ENCODE measurements around the gene ZBTB40.

Gene ZBTB40

DNA sequence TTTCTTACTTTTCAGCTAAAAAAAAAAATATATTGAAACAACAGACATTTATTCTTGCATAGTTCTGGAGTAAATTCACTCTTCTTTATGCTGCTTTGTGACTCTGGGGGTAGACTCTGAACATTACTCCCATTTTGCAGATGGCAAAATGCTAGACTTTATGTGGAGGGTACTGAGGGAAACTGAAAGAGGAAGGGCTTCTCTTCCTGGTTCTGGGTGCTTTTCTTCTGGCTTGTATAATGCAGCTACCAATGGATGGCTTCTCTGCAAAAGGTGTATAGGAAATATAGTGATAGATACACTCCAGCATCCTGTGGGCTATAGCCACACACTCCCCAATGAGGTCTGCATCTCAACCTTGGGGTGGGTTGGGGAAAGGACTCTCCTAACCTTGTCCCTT is 19.7 kb upstream of the ZBTB40 start:
- FAIRE-seq (no peak), DNase-seq (ENCODE audit: low spot score) (no peak)

DNA sequence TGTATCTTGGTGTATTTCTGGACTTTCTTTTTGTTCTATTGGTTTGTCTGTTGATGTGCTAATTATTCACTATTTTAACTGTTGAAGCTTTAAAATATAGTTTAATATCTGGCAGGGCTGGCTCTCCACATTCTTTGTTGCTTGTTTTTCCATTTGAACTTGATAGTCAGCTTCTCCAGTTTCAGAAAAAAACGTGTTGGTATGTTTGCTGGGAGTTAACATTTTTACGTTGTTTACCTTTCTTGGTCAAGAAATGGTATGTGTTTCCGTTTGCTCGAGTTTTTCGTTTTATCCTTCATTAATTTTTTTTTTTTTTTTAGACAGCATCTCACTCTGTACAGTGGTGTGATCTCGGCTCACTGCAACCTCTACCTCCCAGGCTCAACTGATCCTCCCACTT is 16.9 kb upstream of the ZBTB40 start:
- FAIRE-seq (no peak), DNase-seq (ENCODE audit: low spot score) (no peak)

DNA sequence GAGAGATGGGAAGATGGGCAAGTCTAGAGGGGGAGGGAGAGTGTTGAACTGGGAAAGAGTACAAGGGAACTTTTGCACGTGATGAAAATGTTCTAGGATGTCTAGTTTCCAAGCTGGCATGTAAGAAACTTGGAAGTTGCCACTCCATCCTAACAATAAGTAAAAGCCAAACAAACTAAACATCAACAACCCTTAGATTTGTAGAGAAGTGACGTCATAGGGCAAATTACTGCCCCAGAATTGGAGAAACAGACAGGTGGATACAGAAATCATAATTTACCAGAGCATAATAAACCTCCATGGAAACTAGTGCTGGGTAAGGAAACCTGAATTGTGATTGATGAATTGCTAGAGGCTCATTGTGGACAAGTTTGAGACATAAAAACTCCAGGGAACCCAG is 14.7 kb upstream of the ZBTB40 start:
- no peak for FAIRE-seq

DNA sequence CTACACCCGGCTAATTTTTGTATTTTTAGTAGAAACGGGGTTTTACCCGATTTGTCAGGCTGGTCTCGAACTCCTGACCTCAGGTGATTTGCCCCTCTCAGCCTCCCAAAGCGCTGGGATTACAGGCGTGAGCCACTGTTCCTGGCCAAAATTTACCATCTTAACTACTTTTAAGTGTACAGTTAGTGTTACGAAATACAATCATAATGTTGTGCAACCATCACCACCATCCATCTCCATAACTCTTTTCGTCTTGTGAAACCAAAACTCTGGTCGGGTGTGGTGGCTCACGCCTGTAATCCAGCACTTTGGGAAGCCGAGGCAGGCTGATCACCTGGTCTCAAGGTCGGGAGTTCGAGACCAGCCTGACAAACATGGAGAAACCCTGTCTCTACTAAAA is 14.1 kb upstream of the ZBTB40 start:
- no peak for DNase-seq (ENCODE audit: low spot score)
- no peak for FAIRE-seq

More for the DNA sequence above, 14.7 kb upstream of the ZBTB40 start:
- DNase-seq (ENCODE audit: low spot score), result no peak

DNA sequence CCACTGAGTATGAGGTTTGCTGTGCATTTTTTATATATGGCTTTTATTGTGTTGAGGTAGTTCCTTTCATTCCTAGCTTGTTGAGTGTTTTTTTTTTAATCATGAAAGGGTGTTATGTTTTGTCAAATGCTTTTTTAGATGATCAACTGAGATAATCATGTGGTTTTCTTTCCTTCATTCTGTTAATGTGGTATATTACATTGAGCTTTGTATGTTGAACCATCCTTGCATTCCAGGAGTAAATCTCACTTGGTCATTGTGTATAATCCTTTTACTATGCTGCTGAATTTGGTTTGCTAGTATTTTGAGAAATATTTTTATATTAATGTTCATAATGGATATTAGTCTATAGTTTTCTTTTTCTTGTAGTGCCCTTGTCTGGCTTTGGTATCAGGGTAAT is 11.1 kb upstream of the ZBTB40 start:
- no peak for FAIRE-seq
- DNase-seq (ENCODE audit: low spot score), result no peak

DNA sequence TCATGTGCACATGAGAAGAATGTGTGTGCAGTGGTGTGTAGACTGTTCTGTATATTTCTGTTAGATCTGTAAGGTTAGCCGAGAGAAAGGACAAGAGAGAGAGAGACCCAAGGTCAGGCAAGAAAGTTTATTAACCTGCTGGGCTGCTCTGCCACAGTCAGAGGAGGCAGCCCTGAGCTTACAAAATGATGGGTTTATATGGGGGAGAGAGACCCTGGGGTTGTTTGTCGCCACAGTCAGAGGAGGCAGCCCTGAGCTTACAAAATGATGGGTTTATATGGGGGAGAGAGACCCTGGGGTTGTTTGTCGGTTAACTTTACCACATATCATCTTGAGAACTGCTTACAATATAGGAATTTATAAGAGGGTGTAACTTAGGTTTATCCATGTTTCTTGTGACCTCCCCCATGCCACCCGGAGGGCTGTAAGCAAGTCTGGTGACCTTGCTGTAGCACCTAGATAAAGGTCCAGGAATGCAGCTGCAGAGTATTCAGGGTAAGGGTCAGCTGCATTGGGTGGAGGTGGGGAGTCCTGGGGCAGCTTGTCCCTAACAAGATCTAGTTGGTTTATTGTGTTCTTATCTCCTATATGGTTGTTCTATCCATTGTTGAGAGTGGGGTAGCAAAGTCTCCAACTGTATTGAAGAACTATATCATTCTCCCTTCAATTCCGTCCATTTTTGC is 9.3 kb upstream of the ZBTB40 start:
- DNase-seq (ENCODE audit: low spot score), result no peak
- FAIRE-seq, result no peak

DNA sequence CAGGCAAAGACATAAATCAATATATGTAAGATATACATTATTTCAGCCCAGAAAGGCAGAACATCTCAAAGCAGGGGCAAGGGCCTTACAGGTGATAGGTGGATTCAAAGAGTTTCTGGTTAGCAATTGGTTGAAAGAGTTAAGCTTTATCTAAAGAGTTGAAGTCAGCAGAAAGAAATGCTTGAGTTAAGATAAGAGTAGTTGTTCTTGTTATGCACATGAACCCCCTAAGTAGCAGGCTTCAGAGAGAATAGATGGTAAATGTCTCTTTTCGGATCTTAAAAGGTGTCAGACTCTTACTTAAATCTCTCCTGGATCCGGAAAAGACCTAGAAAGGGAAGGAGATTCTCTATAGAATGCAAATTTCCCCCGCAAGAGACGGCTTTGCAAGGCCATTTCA is 8.3 kb upstream of the ZBTB40 start:
- FAIRE-seq (no peak), DNase-seq (ENCODE audit: low spot score) (no peak)

DNA sequence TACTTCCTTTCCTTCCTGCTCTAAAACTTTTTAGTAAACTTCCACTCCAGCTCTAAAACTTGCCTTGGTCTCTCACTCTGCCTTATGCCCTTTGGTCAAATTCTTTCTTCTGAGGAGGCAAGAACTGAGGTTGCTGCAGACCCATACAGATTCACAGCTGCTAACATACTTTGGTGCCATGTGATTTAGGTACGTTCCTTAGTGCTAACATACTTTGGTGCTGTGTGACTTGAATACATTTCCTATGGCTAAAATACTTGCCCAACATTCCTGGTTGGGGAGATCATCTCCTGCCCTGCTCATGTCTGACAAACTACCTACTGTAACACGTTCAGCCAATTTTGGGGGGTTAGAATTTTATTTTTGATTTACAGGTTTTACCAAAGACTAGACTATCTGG is 6.8 kb upstream of the ZBTB40 start:
- DNase-seq (ENCODE audit: low spot score) (no peak), FAIRE-seq (no peak)

DNA sequence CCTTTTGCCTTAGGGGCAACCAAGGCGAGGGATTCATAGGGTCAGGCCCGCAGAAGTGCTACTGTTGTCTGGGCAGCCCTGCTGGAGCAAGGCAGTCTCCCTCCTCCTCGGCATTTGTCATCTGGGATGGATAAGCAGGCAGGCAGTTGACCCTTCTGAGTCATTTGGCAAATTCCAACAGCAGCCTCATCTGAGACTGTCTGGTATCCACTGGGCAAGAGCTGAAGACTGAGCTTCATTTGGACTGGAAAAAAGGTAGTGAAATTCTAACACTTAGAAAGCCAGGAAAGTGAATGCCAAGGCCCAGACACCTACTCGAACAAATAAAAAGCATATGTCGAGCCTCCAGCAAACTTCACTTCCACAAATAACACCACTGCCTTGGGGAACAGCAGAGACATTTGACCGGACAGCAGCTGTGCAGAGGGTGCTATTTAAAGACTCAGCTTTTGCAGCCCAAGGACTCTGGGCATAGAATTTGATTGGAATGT is 4.0 kb upstream of the ZBTB40 start:
- peak; percentile 52 for DNase-seq (ENCODE audit: low spot score)
- FAIRE-seq, result no peak

DNA sequence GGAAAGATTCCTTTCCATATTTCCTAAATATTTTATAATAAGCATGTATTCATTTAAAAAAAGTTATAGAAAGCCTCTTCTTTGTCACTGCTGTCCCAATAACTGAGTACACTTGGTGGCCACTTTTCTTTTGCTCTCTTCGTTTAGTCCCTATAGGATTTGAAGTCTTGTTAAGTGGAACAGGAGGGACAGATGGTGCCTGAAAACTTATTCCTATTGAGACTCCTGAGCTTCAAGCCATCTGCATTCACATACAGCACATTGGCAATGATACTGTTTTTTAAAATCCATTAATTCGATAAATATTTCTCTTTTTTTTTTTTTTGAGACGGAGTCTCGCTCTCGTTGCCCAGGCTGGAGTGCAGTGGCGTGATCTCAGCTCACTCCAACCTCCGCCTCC is 2.0 kb upstream of the ZBTB40 start:
- no peak for FAIRE-seq
- no peak for DNase-seq (ENCODE audit: low spot score)

DNA sequence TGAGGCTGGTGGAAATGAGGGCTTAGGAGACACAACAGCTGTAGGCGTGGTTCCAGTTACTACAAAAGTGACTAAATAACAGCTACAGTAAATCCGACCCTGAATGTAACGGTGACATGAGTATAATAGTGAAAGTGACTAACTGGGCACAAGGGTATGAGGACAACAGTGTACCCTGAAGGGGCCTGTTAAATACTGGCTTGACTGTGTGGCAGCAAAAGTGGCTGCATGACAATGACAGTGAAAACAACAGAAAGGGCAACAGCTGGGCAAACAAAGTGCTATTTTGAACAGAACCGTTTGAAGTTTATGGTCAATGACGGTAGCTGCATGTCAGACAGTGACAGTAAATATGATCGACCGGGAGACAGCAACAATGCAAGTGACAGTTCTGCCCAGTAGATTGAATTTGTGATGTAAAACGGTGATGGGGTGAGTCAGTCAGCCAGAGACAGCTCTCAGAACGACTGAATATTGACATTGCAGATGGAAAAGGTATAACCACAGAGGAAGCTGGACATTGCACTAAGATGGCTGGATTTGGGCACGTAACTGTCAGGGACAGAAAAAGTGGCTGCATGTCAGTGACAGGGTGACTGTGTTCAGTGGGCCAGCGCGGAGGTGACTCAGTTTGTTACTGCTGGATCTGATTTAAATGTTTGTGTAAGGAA is 1.2 kb upstream of the ZBTB40 start:
- DNase-seq (ENCODE audit: low spot score) (no peak), FAIRE-seq (no peak)

DNA sequence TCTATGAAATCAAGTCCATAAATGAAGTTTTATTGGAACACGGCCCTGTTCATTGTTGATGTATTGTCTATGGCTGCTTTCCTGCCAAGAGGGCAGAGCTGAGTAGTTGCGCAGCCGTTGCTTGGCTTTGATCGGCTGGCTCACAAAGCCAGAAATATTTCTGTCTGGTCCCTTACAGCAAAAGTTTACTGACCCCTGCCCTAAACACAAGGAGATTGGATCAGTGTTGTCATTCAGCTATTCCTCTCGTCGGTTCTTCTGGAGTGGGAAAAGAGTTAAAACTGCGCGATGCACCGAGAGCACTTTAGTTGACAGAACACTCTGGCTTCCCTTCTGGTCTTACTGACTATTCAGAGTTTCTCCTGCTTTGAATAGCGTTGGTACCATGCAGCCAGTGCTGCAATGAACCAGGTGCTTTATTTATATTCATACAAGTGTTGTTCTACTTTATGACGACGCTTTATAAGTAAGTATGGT is 868 bp downstream of the ZBTB40 start:
- DNase-seq (ENCODE audit: low spot score) (no peak), FAIRE-seq (no peak)

DNA sequence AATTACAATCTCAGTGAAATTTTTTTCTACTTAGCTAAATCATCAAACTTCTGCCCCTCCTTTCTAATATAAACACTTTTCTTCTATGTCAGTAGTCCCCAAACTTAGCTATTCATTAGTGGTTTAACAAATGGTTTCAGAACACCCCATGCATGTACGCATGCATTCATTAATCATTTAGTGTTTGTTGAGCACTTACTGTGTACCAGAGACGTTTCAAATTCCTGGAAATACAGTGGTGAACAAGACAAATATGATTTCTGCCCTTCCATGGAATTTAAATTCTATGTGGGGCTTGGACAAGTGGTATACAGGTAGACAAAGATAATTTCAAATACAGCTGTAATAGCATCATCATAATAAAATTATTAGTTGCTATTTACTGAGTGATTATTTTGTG is 1.5 kb downstream of the ZBTB40 start:
- FAIRE-seq, result no peak

DNA sequence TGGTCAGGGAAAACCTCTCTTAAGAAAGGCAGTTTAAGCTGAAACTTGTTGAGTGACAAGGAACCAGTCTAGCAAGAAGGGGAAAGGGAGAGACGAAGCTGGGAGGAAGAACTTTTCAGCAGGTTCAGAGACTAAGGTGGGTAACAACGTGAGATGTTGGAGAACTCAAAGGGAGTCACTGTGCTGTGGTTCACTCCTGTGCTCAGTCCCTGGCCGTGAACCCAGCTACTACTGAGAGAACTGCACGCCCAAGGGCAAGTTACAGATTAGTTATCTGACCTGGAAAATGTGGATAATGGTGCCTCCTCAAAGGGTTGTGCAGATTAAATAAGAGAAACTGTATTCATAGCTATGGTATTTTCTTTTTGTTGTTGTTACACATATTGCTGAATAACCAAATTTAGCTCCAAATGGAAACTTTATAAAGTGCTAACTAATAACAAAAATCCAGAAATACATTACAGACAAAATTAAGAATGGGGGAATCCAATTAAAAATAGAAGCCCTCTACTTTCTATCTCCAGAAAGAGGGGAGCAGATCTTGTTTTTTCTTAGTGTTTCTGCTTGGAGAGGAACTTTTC is 2.9 kb downstream of the ZBTB40 start:
- no peak for FAIRE-seq

More for the DNA sequence above, 1.5 kb downstream of the ZBTB40 start:
- DNase-seq (ENCODE audit: low spot score), result no peak

DNA sequence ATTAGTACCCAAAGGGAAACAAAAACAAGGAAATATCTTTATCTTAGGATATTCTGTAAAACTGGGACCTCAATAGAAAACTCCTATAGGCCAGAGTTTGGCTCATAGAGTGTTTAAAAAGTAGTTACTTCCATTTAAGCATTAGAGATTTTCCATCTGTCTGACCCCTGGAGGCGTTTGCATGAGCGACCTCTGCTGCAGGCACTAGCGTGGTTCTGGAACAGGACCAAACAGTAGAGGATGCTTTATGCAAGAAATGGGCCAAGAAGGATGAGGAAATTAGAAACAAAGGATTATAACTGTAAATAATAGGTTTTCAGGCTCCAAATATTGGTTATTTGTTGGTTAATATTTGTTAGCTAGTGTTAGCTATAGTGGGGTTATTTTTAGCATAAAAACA is 5.7 kb downstream of the ZBTB40 start:
- DNase-seq (ENCODE audit: low spot score), result no peak
- FAIRE-seq, result no peak

More for the DNA sequence above, 2.9 kb downstream of the ZBTB40 start:
- DNase-seq (ENCODE audit: low spot score), result no peak

DNA sequence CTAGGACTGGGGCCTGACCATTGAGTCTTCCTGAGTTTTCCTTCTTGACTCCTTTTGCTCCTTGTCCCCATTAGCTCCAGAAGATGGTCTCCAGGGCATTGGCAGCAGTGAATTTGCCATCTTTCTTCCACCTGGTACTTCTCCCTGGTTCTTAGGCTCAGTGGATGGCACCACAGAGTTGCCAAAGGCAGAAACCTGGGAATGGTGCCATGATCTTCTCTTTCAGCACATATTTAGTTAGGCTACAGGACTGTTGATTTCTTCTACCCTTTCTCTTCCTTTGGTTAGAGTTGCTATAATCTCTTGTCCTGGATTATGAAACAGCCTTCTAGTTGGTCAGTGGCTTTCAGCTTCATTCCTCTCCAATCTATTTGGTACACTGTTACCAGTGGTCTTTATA is 6.2 kb downstream of the ZBTB40 start:
- FAIRE-seq, result no peak
- DNase-seq (ENCODE audit: low spot score), result no peak

DNA sequence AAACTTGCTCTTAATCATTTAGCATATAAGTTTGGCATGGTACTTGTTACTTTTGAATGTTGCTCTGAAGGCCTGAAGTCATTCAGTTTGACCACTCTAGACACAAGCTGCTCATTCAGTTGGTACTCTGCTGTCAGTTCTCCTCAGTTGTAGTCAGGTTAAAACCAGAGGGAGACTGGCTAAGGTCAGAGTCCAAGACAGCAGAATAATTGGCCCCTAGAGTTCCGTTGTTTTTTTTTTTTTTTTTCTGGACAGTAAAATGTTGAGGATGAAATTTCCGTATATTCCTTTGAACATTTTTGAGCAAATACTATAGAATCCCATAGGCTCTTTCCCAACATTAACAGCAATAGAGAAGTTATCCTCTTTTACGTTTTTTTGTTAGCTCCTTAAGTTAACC is 9.4 kb downstream of the ZBTB40 start:
- no peak for DNase-seq (ENCODE audit: low spot score)

DNA sequence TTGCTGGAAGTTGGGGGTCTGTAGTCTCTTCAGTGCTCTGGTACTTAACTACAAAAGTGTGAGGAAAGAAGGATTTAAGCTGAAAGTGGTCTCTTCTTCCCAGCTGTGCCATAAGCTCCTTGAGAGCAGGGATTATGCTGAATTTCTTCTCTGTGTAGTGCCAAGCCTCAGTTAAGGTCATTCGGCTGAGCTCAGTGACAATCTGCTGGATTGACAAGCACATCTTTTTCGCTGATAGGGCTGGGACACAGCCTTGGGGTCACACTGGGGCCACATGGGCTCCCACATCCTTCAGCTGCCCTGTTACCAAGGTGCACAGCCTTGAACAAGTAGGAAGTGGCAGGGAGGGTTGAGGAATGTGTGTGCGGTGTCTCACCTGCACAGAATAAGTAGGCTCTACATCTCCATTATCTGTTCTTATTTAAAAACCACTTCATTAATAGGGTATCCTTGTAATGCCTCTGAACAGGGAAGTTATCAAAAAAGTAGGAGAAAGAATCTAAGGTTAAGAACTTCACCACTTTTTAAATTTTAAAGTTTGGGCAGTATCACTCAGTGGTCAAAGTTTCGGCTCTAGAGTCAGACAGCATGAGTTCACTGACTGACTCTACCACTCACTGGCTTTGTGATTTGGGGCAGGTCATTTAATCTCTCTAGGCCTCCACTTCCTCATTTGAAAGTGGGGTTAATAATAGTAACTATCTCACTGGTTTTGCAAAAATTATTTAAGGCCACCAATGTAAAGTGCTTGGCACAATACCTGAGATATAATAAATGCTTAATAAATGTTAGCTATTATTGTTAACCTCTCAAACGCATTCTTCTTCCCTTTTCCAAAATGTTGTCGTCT is 10.3 kb downstream of the ZBTB40 start:
- DNase-seq (ENCODE audit: low spot score), result no peak
- no peak for FAIRE-seq

More for the DNA sequence above, 9.4 kb downstream of the ZBTB40 start:
- no peak for FAIRE-seq

DNA sequence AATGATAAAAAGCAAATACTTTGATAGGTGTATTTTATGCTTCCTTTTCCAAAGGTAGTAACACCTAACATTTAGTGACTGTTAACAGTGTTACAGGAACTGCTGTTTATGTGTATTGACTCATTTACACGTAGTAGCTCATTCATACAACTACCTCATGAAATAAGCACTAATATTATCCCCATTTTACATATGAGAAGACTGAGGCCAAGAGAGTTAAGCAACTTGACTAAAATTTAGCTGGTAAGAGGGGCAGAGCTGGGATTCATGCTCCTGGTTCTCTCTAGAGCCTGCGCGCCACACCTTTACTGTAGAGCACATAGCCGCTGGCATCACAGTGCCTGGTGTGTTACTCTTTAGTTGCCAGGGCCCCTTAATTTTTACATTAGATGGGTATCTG is 11.3 kb downstream of the ZBTB40 start:
- DNase-seq (ENCODE audit: low spot score) (no peak), FAIRE-seq (no peak)

DNA sequence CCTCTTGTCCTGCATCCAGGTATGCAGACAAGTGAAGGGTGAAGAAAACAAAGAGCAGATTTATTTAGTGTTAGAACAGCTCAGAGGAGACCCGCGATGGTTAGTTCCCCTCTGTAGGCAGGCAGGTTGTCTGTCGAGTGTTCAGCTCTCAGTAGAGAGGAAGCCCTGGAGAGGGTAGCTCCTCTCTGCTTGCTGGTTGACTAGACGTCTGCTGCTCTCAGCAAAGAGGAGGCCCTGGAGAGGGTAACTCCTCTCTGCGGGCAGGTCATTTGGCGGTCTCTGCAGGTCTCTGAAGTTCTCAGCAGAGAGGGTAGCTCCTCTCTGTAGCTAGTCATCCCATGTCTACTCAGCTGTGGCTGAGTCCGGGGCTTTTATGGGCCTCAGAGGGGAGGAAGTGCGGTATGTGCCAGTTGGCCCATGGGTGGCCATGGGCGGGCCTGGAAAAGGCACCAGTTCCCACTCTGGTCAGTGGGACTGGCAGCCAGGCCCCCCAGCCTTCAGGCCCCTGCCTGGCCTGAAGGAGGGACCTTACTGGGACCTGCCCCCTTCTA is 13.4 kb downstream of the ZBTB40 start:
- DNase-seq (ENCODE audit: low spot score), result no peak
- no peak for FAIRE-seq

DNA sequence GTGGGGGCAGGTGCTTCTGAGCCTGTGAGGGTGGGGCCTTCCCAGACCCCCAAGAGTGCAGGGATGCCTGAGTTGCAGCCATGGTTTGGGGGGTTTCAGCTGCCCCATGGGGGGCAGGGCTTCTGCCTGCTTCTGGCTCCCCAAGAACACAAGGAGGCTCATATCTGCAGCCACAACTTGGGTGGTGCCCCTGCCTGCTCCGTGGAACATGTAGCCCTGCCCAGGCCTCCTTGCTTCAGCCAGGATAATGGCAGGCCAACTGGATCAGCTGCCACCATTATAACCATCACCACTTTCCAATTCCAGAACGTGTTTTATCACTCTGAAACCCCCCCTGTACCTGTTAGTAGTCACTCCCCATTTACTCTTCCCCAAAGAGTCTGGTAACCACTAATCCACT is 14.0 kb downstream of the ZBTB40 start:
- DNase-seq (ENCODE audit: low spot score) (no peak), FAIRE-seq (no peak)
